GM08714 (cell line): ENCODE data around the gene SLC13A5.
"Not testable (repeated sequence)": the region's sequence is repeated elsewhere in the genome, so short reads cannot be mapped to it uniquely, and the experiment has no call there.

Source experiments
- H3K4me3 ChIP-seq: fragments of 200-500 bp; sonication (Bioruptor generic); 2 replicates; pipeline ENCODE4 v1.5.1; 2014; ENCODE audit warnings: mild to moderate bottlenecking, low read length, inconsistent platforms
- ZNF274 ChIP-seq: IDR thresholded peaks from 2 replicates; pipeline ENCODE4 v1.6.1; 2012; ENCODE audit warnings: mild to moderate bottlenecking, low read depth, low read length

Gene SLC13A5

DNA sequence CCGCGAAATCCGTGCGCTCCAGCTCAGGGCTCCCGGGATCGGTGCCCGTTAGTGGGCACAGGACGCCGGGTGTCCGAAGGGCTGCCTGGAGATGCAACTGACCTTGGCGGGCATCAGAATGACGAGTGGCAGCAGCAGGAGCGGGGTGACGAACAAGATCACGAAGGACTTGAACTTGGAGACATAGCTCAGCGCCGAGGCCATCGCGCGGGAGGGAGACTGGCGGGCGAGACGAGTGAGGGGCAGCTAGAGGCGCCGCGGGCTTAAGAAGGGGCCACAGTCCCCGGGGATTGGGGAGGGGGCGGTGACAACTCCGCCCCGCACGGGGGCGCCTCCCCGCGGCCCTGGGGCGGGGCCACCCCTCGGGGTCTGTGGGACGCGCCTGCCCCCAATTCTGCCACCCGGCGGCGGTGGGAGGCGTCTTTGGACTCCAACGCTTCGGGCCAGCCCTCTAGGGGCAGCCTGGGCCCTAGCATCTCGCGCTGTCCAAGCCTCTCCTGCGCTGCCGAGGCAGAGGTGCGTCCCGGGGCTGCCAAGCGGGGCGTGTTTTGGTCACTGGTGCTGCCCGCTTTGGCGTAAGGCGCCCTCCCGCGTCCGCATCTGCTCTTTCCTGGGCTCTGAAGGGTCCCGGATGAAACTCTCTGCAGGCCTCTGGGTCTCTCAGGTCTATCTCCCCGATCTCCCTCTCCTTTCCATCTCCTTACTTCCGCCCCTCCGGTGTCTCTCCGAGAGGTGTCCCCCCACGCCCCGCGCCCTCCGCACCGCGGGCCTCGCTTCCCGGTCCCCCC is at the start of gene SLC13A5:
SLC13A5 (minus strand) TSS at position 240 of the 788 bp plus-strand sequence; CDS start at position 204, 36 bp downstream.
- TF ChIP-seq ZNF274: no peak
- no peak within 1 kb of the TSS; the same call in 1 of the 2 replicates for H3K4me3 ChIP-seq

DNA sequence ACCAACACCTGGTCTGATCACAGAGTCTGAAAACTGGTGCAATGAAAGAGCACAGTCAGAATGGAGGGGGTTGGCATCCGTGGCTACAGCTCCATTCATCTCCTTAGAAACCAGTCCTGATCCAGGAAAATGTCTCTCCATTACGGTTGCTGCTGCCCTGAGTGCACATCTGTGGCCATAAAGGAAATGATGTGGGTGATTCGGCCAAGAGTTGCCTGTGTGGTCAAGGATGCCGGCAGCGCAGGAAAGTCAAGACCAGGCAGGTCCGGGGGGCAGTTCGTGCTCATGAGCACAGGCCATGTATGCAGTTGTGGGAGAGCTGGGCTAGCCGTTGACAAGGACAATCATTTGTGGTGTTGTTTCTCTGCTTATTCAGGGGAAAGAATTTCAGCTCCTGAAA is 48.6 kb upstream of the SLC13A5 start:
- no peak overlapping the region for H3K4me3 ChIP-seq
- no peak for TF ChIP-seq ZNF274

DNA sequence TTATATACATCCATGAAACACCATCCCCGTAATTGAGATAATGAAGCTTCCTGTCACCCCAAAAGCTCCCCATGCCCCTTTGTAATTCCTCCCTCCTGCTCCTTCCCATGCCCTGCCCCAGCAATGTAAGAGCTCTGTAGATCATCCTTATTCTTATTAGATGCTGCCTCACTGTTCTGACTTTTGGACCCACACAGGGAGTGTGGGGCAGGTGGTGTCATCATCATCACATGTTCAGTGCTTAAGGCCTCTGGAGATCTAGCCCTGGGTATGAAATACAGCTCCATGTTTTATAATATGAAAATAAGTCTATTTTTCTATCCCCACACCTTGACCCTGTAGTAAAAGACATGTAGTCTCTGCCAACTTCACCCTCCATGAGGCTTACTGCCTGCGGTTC is 44.6 kb upstream of the SLC13A5 start:
- TF ChIP-seq ZNF274: no peak
- H3K4me3 ChIP-seq: no peak overlapping the region; the same call in 1 of the 2 replicates

DNA sequence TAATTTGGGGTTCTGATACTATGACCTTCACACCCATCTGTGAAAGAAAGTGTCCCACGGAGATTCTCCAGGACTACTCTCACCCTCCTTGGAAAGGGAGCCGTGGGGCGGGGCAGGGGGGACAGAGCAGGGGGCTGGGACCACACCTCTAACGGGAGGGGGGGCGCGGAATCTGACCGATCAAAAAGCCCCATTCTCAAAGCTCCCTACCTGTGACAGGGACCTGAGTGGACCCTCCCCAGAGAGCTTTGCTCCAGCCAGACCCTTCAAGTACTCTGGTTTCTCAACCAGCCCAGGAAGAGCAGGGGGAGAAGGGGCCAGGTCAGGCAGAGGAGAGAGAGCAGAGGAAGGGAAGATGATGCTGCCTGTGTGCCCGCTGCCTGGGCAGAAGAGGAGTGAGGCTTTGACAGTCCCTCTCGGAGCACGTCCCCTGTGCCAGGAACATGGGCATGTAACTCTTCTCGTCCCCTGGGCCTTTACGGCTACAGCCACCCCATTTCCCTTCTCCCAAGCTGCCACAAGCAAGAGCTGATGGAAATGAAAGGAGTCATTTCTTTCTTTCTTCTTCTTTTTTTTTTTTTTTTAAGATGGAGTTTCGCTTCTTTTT is 43.4 kb upstream of the SLC13A5 start:
- peak overlapping the region; percentile 69; the same call in 1 of the 2 replicates for H3K4me3 ChIP-seq
- no peak for TF ChIP-seq ZNF274

DNA sequence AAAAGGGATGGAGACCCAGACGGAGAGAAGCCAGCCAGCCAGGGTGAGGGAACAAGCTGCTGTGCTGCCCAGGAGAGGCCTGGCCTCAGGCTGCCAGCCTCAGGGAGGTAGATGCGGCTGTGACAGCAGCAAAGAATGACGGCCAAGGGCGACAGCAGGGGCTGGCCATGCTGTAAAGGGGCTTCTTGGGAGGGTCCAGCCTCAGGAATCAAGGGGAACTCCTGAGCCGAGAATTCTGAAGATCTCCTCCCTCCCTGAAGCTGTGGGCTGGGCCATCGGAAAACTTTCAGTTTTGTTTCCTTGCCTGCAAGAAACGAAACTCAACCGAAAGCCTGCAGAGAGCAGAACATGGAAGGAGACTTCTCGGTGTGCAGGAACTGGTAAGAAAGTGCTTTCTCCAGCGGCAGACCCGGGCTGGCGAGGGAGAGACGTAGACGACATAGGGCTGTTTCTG is 42.6 kb upstream of the SLC13A5 start, which contains the start of gene XAF1:
XAF1 (plus strand) TSS at position 316 of the 454 bp plus-strand sequence; CDS start at position 349, 33 bp downstream.
- TF ChIP-seq ZNF274: no peak
- H3K4me3 ChIP-seq: peak within 1 kb of the TSS; percentile 69; the same call in 1 of the 2 replicates

DNA sequence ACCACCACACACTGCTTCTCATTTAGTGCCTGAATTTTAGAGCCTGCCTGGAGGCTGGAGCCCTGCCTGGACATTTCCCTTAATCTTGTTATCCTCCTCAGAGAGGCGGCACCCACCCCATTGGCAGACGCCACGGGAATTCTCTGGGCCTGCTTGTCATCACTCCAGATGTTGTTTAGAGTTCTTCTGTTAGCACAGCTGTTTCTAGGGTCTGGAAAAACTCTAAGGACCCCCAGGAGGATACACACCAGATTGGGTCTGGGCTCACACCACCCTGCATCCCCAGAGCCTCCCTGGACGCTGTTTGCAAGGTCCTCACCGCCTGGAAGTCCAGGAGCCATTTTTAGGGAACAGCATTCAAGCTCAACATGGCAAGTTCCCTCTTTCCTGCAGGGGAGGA is 42.1 kb upstream of the SLC13A5 start:
- no peak for TF ChIP-seq ZNF274
- H3K4me3 ChIP-seq: peak overlapping the region; percentile 69; the same call in 1 of the 2 replicates

DNA sequence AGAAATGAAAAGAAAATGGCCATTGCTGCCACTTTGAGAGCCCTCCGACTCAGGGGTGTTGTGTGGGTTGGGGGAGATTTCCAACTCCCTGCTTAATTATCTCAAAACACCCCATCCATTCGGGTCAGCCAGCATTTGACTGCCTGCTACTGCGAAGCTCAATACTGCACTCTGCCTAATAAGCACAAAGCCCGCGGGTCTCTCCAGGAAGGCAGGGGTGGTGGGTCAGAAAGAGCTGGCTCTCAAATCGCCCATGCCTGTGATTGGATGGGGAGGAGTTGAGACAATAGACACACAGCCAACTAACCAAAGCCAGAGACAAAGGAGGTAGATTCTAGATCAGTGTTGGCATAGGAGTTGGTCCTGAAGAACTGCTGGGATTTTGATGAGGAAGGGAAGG is 40.4 kb upstream of the SLC13A5 start:
- no peak for TF ChIP-seq ZNF274
- no peak overlapping the region for H3K4me3 ChIP-seq

DNA sequence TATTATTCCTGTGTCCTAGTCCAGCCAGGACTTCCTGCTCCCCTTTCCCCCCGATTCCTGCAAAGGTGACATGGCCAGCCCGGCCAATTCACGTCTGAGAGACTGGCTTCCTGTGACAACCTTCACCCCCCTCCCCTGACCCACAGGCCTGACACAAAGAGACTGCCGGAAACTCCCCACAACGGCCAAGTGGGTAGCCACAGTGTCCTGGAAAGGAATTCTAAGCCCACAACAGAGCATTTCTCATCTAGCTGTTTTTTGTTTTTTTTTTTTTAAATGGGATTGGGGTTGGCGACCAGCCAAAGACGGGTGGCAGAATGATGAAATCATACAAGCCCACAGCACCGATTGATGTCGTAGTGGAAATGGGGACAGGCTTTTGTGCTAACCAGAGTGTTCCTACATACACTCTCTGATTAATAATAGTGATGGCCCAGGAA is 39.9 kb upstream of the SLC13A5 start:
- TF ChIP-seq ZNF274: no peak
- H3K4me3 ChIP-seq: no peak overlapping the region

DNA sequence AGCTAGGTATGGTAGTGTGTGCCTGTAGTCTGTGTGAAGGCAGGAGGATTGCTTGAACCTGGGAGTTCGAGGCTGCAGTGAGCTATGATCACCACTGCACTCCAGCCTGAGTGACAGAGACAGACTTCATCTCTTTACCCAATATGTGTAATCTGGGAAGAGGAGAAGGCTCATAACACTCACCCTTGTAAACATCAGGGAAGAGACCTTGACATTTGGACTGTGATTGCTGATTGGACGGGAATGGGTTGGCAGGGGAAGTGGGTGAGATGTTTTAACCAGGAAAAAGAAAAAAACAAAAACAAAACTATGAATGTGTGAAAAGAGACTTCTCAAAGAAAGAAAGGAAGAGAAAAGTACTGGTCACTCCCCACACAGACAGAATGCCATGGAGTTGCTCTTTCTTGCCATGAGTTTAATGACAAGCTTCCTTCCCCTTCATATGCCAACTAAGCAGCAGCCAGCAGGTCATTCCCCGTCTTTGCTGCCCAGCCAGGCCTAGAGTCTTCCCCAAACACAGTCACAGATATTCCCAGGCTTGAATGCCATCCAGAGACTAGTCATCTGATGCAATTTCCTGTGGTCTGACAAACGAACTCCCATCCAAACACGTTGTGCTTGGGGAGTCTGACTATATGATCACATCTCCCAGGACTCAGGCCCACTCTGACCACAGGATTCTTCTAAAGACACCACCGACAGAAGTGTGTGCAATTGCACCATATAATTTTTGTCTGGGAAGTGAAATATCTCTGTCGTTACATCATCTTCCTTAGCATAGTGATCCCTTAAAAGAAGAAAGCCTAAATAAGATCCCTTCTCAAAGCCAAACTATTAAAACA is 39.1 kb upstream of the SLC13A5 start:
- no peak overlapping the region for H3K4me3 ChIP-seq
- TF ChIP-seq ZNF274: no peak

DNA sequence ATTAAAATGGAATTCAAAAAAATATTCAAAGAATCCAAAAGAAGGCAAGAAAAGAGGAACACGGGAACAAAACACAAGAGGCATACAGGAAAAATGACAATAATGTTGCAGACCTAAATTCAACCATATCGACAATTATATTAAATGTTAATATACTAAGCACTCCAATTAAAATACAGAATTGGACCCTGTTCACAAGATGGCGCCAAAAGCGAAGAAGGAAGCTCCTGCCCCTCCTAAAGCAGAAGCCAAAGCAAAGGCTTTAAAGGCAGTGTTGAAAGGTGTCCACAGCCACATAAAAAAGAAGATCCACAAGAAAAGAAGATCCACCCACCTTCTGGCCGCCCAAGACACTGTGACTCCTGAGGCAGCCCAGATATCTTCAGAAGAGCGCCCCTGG is 36.4 kb upstream of the SLC13A5 start:
- no peak for TF ChIP-seq ZNF274
- H3K4me3 ChIP-seq: no peak overlapping the region

DNA sequence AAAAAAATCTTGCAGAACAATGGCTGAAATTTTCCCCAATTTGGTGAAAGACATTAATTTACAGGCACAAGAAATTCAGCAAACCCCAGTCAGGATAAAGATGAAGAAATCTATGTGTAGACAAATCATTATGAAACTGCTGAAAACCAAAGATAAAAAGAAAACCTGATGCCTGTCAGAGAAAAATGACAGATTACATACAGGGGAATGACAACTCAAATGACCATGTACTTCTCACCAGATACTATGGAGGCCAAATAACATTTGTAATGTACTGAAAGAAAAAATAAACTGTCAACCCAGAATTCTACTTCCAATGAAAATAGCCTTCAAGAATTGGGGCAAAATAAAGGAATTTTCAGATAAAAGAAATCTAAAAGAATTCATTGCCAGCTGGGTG is 35.4 kb upstream of the SLC13A5 start:
- TF ChIP-seq ZNF274: no peak
- no peak overlapping the region for H3K4me3 ChIP-seq

DNA sequence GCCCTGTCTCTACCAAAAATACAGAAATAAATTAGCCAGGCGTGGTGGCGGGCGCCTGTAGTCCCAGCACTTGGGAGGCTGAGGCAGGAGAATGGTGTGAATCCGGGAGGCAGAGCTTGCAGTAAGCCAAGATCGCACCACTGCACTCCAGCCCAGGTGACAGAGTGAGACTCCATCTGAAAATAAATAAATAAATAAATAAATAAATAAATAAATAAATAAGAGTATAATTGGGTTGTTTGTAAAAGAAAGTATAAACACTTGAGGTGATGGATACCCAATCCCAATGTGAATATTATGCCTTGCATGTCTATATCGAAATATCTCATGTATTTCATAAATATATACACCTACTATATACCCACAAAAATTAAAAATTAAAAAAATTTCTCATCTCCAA is 33.5 kb upstream of the SLC13A5 start:
- H3K4me3 ChIP-seq: not testable (repeated sequence)

DNA sequence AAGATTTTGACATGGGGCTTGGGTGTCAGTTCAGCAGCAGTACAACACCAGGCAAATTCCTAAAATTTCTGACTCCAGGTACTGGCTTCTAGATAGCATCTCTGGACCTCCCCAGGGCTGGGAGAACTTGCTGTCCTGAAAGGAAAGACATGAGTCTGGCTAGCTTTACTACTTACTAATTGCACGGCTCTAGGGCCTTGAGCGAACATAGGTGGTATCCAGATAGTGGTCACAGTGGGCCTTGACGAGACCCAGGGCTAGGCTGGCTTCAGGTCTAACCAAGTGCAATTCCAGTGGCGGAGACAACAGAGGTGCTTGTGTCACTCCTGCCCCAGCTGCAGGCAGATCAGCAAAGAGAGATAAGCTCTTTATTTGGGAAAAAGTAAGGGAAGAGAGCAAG is 16.4 kb upstream of the SLC13A5 start:
- no peak for TF ChIP-seq ZNF274
- H3K4me3 ChIP-seq: no peak overlapping the region

DNA sequence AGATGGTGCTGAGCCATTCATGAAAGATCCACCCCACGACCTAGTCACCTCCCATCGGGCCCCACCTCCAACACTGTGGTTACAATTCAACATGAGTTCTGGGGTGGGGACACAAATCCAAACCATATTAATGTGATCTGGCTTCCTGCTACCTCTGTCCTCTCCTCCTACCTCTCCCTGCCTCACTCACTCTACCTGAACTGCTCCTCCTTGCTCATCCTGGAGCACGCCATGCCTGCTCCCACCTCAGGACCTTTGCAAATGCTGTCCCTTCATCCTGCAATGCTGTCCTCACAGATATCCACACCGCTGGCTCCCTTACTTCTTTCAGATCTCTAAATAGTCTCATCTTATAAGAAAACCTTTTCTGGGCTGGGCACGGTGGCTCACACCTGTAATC is 10.8 kb upstream of the SLC13A5 start:
- H3K4me3 ChIP-seq: no peak overlapping the region
- no peak for TF ChIP-seq ZNF274
